ENCODE data around the gene DENND2C.
"Not testable (repeated sequence)": the region's sequence is repeated elsewhere in the genome, so short reads cannot be mapped to it uniquely, and the experiment has no call there.

The DENND2C gene

GRCh38 chr1:114610546-114611245 lies 59.2 kb downstream of the DENND2C start:
- DNase-seq (ENCODE audit: insufficient read length, low spot score), result no peak
- no peak for FAIRE-seq

DNA sequence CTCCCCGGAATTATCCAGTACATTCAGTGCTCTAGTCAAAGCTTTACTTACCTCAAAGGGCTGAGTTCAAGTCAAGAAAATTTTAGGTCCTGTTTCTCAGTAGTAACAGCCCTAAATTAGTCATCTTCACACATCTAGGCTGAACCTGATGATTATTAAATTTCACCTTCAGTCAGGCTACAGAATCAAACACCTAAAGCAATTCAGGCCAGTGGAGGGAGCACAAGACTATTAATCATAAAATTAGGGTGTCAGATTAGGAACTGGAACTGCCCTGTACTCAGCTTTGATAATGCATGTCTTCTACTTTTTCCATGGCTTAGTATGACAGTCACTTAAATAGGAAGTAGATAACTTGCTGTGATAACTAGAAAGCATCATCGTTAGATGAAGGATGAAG lies 60.0 kb downstream of the DENND2C start:
- no peak for FAIRE-seq
- no peak for DNase-seq (ENCODE audit: insufficient read length, low spot score)

GRCh38 chr1:114609026-114609425 lies 60.8 kb downstream of the DENND2C start:
- no peak for FAIRE-seq
- DNase-seq (ENCODE audit: insufficient read length, low spot score), result no peak

GRCh38 chr1:114607223-114607622 lies 62.6 kb downstream of the DENND2C start:
- no peak for DNase-seq (ENCODE audit: insufficient read length, low spot score)
- no peak for FAIRE-seq

DNA sequence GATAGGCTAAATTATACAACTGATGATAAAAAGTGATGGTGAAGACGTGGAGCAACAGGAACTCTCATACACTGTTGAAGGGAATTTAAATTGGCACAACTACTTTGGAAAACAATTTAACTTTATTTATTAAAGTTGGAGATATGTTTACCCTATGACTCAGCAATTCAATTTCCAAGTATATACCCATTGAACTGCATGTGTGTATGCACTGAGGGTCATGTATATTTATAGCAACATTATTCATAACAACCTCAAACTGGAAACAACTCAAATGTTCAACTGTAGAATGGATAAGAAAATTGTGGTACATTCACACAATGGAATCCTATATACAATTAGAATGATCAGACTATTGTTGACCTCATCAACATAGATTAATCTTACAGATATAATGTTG lies 71.9 kb downstream of the DENND2C start:
- FAIRE-seq (no peak), DNase-seq (ENCODE audit: insufficient read length, low spot score) (no peak)

GRCh38 chr1:114595602-114596001 lies 74.2 kb downstream of the DENND2C start:
- no peak for FAIRE-seq

DNA sequence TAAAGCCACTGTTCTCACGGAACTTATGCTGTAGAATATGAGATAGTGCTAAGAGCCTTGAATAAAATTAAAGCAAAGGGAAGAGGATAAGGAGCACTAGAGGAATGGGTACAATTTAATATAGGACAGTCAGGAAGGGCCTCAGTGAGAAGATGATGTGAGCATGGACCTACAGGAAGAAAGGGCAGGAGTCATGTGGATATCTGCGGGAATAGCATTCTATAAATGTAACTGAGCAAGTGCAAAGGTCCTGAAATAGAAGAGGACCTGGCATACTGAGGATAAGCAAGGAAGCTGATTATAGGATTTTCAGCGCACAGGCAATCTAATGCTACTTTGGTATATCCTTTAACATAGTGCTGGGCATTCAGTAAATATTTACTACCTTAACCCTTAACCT lies 75.8 kb downstream of the DENND2C start:
- no peak for DNase-seq (ENCODE audit: insufficient read length, low spot score)
- no peak for FAIRE-seq

More at GRCh38 chr1:114595602-114596001, 74.2 kb downstream of the DENND2C start:
- DNase-seq (ENCODE audit: insufficient read length, low spot score), result no peak

GRCh38 chr1:114589122-114589521 lies 80.7 kb downstream of the DENND2C start:
- FAIRE-seq, result no peak
- DNase-seq (ENCODE audit: insufficient read length, low spot score), result no peak

DNA sequence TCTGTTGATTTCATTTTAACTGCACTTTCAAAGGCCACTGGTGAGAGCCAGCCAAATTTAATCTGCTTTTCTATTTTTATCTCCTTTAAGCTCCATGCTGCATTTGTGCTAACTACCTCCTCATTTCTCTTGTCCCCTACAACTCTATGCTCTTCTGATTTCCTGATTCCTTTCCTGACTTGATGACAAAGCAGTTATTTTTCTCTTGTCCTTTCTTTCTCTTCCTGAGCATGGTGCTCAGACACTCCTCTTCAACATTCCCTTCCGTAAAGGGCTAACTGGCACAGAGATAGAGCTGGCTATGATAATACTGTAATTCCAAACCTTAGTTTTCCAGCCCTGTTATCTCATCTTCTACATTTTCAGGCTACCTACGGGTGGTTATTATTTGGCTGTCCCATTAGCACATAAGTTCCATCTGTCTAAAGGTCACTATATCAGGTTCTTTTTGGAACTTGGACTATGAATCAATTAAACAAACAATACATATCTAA lies 81.6 kb downstream of the DENND2C start:
- DNase-seq (ENCODE audit: insufficient read length, low spot score), result no peak
- no peak for FAIRE-seq

DNA sequence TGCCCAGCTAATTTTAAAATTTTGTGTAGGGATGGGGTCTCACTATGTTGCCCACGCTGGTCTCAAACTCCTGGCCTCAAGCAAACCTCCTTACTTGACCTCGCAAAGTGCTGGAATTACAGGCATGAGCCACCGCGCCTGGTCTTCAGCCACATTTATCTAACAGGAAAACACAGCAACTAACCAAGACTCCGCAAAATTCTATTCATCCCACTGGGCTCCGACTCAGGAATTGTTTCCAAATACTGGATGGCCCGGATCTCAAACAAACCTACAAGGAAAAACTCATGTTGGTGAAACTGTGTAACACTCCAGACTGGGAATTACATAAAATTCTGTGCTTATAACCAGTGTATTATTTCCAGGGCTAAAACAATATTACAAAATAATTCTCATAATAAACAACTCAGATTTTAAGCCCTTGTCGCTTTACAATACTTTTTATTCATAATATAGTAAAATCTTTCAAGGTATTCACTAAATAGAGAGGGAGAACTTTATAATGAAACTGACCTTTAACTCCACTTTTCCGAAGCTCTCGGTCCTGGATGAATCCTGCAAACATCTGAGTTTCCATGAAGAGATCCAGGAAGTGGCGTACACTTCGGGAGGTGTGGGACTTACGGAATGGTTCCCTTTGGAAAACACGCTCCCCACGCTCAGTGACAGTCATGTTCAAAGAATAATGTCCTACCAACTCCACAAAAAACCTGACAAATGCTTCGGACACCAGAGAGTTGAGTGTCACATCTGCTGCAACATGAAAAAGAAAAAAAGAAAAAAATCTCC lies 82.5 kb downstream of the DENND2C start:
- FAIRE-seq, result no peak
- no peak for DNase-seq (ENCODE audit: insufficient read length, low spot score)

GRCh38 chr1:114586513-114587047 lies 83.3 kb downstream of the DENND2C start:
- FAIRE-seq (no peak), DNase-seq (ENCODE audit: insufficient read length, low spot score) (no peak)

DNA sequence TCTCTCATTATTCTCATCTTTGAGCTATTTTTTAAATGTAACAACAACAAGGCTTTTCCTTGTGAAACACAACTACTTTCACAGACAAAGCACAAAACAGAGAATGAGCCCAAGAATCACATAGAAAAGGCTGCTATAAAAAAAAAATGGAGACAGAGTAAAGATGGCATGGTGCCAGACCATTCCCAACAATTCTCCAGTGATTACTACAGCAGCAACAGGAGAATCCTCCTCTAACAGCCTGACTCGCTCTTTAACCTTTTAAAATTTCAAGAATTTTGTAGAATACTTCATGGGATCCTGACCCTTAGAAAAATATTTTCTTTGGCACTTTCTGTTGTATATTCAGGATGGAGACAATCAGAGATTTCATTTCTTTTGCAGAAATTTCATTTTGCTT lies 84.6 kb downstream of the DENND2C start:
- DNase-seq (ENCODE audit: insufficient read length, low spot score) (no peak), FAIRE-seq (no peak)

DNA sequence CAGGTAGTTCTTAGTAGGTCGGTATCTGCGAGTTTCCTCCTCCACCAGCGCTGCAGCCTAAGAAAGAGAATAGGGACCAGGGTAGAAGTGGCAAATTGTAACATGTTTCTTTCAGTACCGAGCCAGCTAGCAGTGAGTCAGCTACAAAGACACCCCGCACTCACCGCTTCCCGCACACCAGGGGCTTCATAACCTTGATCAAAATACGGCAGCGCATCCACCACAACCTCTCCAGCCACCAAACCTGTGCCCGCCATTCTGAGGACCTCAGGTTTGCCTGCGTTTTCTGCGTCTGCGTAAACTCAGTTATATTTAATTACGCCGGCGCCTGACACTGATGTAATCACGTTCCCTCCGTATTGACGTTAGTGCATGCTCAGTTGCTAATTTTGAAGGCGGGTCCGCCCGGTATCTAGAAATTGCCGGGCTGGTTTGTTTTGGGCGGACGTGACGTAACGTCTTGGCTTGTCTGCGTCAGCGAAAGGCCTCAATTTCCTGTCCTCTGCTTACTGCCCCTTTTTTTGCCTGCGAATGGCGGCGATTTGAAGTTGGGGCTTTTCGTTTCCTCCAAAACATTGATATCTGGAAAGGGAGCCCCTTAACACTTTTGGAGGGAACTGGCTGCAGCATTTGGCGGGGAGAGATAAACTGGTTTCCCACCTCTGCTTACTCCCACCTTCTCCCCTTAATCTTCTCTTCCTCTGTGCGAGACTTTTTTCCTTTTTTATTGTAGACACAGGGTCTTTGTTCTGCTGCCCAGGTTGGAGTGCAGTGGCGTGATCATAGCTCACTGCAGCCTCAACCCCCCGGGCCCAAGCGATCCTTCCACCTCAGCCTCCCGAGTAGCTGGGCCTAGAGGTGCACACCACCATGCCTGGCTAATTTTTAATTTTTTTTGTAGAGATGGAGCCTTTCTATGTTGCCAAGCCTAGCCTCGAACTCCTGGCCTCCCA lies 88.2 kb downstream of the DENND2C start, which contains the start of gene BCAS2:
BCAS2 (minus strand) TSS at position 281 of the 953 bp plus-strand sequence; CDS start at position 257, 24 bp downstream.
- peak; percentile 49 for FAIRE-seq
- DNase-seq (ENCODE audit: insufficient read length, low spot score), result peak; percentile 82

DNA sequence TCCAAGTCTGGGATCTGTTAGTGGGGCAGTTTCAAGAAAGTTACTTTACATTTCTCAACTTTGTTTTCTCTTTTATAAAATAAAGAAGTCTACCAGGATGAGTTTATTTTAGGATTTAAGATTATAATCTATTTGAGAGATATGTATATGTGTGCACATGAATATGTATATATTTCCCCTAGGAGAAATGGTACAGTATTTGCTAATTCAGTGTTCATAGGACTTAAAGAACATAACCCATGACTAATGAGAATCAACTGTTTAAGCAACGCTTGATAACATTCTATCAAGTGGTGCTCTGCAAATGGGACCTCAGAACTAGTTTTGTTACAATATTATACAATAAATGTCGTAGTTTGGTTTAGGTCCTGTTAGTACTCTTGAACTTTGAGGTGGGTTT lies 95.5 kb downstream of the DENND2C start:
- FAIRE-seq, result no peak
- no peak for DNase-seq (ENCODE audit: insufficient read length, low spot score)

GRCh38 chr1:114564141-114564540 lies 105.7 kb downstream of the DENND2C start:
- FAIRE-seq (no peak), DNase-seq (ENCODE audit: insufficient read length, low spot score) (no peak)

GRCh38 chr1:114562978-114563510 lies 106.8 kb downstream of the DENND2C start:
- FAIRE-seq; DNase-seq (ENCODE audit: insufficient read length, low spot score): not testable (repeated sequence)

DNA sequence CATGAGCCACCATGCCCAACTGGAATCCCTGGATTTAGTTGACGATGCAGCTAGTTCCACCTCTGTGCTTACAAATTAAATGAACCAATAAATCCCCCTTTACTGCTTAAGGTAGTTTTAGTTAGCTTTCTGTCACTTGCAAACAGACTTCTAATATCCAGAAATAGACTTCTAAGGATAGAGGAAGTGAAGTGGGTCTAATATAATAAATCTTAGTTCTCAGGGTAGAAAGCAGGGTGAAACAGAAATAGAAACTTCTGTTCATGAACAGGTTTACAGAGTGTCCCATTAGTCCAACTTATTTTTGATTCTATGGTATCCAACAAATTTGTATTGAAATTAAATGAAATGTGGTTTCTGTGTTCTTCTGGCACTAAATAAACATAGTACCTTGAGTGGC lies 108.5 kb downstream of the DENND2C start:
- FAIRE-seq (no peak), DNase-seq (ENCODE audit: insufficient read length, low spot score) (no peak)

- DNase-seq (ENCODE audit: insufficient read length, low spot score) (no peak), FAIRE-seq (no peak)
Measured at GRCh38 chr1:114559356-114559755, 110.5 kb downstream of the DENND2C start.

- DNase-seq (ENCODE audit: insufficient read length, low spot score) (peak; percentile 6), FAIRE-seq (no peak)
Measured at GRCh38 chr1:114558544-114558943, 111.3 kb downstream of the DENND2C start.

DNA sequence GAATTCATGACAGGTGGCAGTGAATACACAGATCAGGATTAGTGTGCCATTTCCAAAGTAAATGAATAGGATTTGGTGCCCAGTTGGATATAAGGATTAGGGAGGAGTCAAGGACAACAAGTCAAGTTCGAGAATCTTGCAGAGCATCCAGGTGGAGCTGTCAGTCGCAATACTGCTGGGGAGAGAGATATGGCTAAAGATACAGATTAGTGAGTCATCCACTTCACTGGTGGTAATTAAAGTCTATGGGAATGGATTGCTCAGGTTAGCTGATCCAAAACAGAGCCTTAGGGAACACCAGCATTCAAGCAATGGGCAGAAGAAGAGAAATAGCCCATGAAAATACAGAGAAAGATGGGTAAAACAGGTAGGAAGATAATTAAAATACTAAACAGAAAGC lies 115.3 kb downstream of the DENND2C start:
- DNase-seq (ENCODE audit: insufficient read length, low spot score) (no peak), FAIRE-seq (no peak)

Measured in HTR-8/SVneo (cell line).